H1 (cell line): ENCODE data around the gene SAT2. TPM values are rescaled to one million over a fixed set of nuclear protein-coding genes. Genes with fewer than 3 reads are reported as not detected.

Experiments used
- ASH2L ChIP-seq: fragments of 200-600, 300-600 bp; sonication (generic); IDR thresholded peaks from one replicate; pipeline ENCODE4 v1.7.1; 2017; ENCODE audit warnings: low read length
- ATF3 ChIP-seq: IDR thresholded peaks from 2 replicates; pipeline ENCODE4 v1.6.1; 2011; ENCODE audit warnings: low read depth, mild to moderate bottlenecking, low read length; ENCODE audit not compliant: insufficient read depth
- CHD1 ChIP-seq: IDR thresholded peaks from 2 replicates; pipeline ENCODE4 v1.6.1; 2012; ENCODE audit warnings: low read depth, low read length, improper control_type of control experiment
- CTCF ChIP-seq, 3 experiments: IDR thresholded peaks; 1 replicate in 2 of 3; 2 replicates in 1 of 3; pipeline versions ENCODE4 v1.5.1 to v1.6.1; 2011; ENCODE audit warnings: low read length in 3 of 3, mild to moderate bottlenecking in 3 of 3, inconsistent platforms in 2 of 3, low read depth in 1 of 3, moderate library complexity in 1 of 3; ENCODE audit not compliant: insufficient read depth in 1 of 3; ENCODE audit errors: control extremely low read depth in 1 of 3
- EP300 ChIP-seq, 2 experiments: IDR thresholded peaks; 1 replicate in 1 of 2; 2 replicates in 1 of 2; pipeline ENCODE4 v1.6.1; 2011 to 2012; ENCODE audit warnings: low read depth in 2 of 2, low read length in 2 of 2, mild to moderate bottlenecking in 2 of 2, borderline replicate concordance in 1 of 2, inconsistent platforms in 1 of 2, moderate library complexity in 1 of 2
- FOSL1 ChIP-seq: IDR thresholded peaks from 2 replicates; pipeline ENCODE4 v1.6.1; 2011; ENCODE audit warnings: mild to moderate bottlenecking, low read depth, low read length, moderate library complexity; ENCODE audit not compliant: insufficient read depth
- KDM1A ChIP-seq: fragments of 200-600, 300-600 bp; sonication (generic); IDR thresholded peaks from 2 replicates; pipeline ENCODE4 v1.7.1; 2016; ENCODE audit warnings: mild to moderate bottlenecking, low read length, borderline replicate concordance
- KDM4A ChIP-seq: IDR thresholded peaks from one replicate; pipeline ENCODE4 v1.7.1; 2012; ENCODE audit warnings: low read depth, mild to moderate bottlenecking, moderate library complexity, low read length, inconsistent platforms; ENCODE audit not compliant: severe bottlenecking
- MAX ChIP-seq: IDR thresholded peaks from 2 replicates; pipeline ENCODE4 v1.6.1; 2012; ENCODE audit warnings: inconsistent platforms
- polyA plus RNA-seq, 7 experiments: library from polyadenylated mRNA; depleted of rRNA in 3 of 7; stranded (reverse) in 5 of 7; unstranded in 2 of 7; fragments of >200 nt in 5 of 7; fragments of 200-250 nt in 2 of 7; gene quantifications; 1 replicate in 5 of 7; 2 replicates in 1 of 7; 4 replicates in 1 of 7; pipeline versions ENCODE4 v1.2.1 to v1.2.3, GENCODE V29; 2011 to 2013; ENCODE audit warnings: missing spikeins in 2 of 7, mixed read lengths in 2 of 7
- total RNA-seq: library from RNA; stranded (reverse); fragmentation: NEBNext Ultra II Directional; extraction: Animal tissue kit (Norgen Biotek cat#: 25700); gene quantifications from 2 replicates; pipeline ENCODE4 v1.2.1, GENCODE V29; 2021

The SAT2 gene
- total and polyA plus RNA-seq, 2 of the 8 experiments (the other 6 are each of a cell fraction or from before 2014, with no cell fraction given) = 36.4 to 72.3 TPM

GRCh38 chr17:7651097-7651664, 23.6 kb upstream of the SAT2 start (continued):
- TF ChIP-seq CTCF (IDR thresholded peaks at IDR 0.05; ENCODE audit: control extremely low read depth in 1 of 3, insufficient read depth in 1 of 3, low read depth in 1 of 3, low read length in 3 of 3) (no peak), EP300 (IDR thresholded peaks at IDR 0.05; ENCODE audit: borderline replicate concordance in 1 of 2, low read depth in 2 of 2, low read length in 2 of 2) (no peak), KDM1A (0 out of 2 replicates have a peak, but pooled peaks have one; percentile 9), ASH2L (peak; percentile 39), CHD1 (no peak), KDM4A (peak; percentile 58), FOSL1 (no peak), ATF3 (no peak), MAX (no peak)
